HG03045 (cell line): Measurements from ENCODE around the gene CACNG3.
A peak's percentile ranks its signal among the peaks of the same experiment; 100 is the strongest.
"Not testable (repeated sequence)": the region's sequence is repeated elsewhere in the genome, so short reads cannot be mapped to it uniquely, and the experiment has no call there.

Source experiments
- ATAC-seq: cut with Tn5 transposase; IDR thresholded peaks from one replicate; pipeline ENCODE4 v1.9.1; 2021; ENCODE audit warnings: mild to moderate bottlenecking, moderate library complexity; ENCODE audit not compliant: unreplicated experiment

Gene CACNG3

DNA sequence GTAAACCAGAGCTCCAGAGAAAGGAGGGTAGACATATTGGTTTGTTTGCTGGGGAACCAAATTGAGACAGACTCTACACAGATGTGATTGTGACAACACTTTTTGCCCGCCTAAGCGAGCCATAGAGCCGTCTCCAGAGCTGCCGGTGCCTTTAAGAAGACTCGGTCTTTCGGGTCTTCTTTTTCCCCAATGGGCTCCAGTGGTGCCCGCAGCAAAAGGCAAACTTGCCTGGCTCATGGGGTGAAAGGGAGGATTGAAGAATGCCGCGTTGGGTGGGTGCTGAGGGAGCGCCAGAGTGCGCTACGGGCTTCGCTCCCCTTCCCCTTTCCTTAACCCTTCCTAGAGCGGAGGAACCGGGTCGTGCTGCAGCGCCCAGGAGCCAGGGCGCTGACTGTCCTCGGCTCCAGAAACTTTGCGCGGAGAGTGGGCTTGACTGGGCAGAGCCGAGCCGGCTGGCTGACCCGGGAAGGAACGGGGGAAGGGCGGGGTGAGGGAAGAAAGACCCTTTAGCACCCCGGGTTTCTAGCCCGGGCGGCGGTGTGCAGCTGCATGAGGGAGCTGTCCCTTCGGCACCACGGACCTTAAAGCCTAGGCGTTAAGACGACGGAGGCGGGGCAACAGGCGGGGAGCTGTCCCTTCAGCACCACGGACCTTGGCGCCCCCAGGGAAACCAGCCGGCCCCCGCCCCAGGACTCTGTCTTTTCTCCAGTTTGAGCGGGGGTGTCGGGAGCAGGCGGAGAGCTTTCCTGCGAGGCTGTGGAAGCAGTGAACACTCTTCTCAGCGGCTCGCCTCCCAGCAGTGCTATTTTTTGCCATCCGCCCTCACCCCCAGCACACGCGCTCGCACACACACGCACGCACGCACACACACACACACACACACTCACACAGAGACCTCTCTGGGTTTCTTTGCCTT, at the start of gene CACNG3:
CACNG3 (plus strand) TSS at position 880 of the 916 bp plus-strand sequence. CDS start 420 bp downstream, outside the sequence.
- ATAC-seq: no peak

DNA sequence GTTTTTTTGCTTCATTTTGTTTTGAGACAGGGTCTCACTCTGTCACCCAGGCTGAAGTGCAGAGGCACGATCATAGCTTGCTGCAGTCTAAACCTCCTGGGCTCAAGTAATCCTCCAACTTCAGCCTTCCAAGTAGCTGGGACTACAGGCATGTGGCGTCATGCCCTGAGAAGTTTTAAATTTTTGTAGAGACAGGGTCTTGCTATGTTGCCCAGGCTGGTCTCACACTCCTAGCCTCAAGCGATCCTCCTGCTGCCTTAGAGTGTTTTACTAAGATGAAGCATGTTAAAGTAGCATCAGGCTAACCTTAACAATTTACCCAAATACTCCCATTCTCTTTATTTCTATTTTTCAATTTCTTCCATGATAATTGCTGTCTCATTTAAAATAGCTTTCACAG, 49.2 kb upstream of the CACNG3 start:
- ATAC-seq: no peak

DNA sequence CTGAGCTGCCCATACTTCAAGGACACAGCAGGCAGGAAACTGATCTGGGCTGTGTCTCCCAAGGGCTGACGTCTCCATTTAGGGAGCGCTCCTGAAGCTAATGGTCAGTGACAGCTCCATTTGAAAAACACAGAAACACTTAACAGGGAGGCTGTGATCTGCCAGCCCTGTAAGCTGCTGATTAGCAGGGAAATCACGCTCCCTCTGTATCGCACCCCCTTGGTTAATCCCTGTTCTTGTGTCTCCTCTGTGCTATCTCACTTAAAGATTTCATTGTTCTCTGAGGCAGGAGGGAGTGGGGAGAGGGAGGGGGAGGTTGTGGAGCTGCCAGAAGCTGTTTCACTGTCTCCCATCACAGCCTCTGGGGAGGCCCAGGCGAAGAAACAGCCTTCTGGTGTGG, 47.4 kb upstream of the CACNG3 start:
- no peak for ATAC-seq

DNA sequence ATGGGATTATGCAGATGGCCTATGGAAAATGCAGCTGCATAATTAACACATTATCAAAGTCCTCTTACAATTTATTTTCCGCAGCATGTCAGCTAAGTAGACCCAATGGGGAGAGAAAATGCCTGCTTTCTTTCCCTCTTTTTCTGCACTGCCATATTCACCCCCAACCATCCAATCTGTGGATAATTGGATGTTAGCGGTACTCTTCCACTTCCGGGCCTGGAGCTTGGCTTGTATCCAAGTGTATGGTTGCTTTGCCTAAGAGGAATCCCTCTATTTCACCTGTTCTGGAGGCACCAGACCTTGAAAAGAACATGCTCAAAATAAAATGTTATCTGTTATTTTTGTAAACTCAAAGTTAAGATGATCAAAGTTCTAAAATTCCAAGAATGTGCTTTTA, 41.1 kb upstream of the CACNG3 start:
- ATAC-seq: no peak

DNA sequence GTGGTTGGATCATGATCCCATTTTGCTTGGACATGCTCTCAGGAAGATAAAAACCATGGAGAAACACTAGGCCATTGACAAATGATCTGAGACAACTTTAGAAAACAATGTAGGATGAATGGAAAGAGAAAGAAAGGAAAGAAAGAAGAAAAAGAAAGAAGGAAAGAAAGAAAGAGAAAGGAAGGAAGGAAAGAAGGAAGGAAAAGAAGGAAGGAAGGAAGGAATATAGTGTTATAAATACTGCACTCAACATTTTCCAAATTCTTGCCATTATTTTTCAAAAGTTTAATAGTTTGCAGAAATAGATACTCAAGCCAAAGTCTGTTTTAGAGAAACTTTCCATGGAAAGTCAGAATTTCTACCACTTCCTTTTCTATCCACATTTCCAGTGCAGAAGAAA, 39.2 kb upstream of the CACNG3 start:
- no peak for ATAC-seq

DNA sequence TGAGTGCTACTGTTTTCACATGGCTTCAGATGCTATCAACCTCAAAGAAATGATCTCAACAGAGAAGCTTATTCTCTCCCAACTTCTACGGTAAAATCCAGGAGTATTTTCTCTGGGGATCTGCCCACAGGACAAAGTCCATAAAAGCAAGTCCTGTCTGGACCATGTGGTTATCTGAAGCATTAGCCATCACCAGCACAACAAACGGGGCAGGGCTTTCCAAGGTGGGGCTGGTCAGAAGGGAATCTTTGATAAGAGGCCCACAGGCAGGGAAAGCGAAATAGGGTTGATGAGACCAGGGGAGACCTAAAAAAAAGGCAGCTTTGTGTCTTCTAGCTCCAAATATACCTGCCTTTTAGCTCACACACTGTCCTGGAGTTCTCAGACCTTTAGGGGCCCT, 38.7 kb upstream of the CACNG3 start:
- ATAC-seq: no peak

DNA sequence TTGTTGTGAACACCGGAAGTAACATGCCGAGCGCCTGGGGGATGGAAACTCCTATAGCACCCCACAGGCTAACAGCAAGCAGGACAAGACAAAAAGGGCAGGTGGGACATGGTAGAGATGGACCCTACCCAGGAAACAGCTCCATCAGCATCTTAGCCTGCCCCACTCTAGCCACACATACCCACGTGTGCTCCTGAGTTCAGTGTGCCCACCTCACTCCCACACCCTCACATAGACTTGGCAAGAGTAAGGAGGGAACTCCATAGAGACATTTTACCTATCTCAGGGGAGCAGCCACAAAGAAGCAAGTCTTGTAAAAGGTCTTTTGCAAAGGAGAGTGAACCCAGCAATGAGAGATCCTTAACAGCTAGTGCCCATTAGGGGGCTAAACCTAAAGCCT, 37.8 kb upstream of the CACNG3 start:
- no peak for ATAC-seq

DNA sequence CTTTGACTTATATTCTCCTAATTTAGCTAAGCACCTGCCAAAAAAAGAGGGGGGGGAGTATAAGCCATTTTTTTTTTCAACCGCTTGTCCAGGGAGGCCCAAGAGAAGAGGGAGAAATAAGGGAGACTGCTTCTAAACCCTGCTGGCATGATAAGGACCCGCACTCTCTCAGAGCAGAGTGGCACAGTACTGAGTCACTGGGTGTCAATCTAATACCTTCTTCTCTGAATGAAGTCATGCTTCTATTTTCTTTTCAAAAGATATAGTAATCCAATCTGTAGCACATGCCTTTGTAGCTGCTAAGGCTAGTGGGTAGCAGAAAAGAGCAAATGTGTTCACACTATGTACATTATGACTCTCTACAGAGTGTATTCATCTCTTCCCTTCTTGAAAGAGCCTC, 34.9 kb upstream of the CACNG3 start:
- no peak for ATAC-seq

DNA sequence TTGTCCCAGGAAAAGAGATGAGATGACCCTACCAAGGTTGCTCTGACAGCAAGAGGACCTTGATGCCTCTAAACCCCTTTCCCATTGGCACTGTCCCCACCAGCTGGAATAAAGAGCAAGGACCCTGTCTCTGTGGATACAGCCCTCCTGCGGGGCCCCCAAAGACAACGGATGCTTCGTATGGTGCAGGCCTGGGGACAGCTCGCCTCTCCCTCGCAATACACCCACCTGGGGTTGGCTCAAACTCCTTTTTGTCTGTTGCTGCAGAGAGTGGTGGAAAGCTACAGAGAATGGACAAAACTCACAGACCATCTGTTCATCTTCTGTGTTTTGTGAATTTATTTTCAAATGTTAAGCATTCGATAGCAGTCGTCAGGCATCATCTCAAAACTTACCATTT, 27.6 kb upstream of the CACNG3 start:
- ATAC-seq: no peak

DNA sequence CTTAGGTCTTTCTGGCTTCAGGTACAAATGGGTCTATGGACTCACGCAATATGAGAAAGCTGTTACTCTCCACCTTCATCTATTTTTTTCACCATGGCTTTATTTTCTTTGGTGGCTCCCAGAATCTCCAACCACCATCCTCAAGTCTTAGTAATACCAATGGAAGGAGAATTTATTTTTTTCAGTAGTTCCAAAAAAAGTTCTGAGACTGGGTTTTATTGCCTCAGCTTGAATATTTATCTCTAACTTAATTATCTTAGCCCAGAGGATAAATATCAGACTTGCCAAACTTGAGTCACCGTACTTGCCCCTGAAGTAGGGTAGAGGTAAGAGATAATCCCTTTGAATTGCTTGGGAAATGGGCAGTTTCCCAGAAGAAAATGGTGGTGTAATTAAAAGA, 23.2 kb upstream of the CACNG3 start:
- no peak for ATAC-seq

DNA sequence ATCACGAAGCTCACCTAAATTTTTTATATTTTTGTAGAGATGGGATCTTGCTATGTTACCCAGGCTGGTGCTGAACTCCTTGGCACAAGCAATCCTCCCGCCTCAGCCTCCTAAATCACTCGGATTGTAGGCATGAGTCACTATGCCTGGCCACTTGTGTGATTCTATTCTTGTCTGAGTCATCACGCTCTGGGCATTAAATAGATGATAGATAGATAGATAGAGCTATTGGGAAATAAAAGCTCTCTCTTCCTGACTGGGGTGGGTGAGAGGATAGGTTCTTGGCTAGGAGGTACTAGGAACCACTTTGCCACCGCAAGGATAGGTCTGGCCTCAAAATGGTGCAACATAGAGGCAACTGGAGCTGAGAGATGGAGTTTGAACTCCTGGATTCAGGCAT, 21.4 kb upstream of the CACNG3 start:
- ATAC-seq: no peak

DNA sequence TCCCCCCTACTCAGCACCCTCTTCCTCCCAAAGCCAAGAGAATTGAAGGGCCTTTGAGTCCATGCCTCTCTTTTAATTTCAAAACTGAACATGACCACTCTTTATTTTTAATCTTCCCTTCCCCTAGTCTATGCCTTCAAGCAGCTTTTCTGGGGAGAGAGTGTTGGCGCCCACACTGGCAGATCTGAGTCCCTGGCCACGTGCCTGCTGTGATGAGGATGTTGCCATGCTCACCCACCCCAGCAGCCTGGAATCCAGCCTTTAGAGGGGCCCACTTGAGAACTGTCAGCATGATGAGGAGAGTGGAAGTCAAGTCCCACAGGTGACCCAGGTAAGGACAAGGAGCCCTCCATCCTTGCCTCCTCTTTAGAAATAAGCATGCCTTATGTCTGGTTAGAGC, 20.3 kb upstream of the CACNG3 start:
- ATAC-seq: no peak

DNA sequence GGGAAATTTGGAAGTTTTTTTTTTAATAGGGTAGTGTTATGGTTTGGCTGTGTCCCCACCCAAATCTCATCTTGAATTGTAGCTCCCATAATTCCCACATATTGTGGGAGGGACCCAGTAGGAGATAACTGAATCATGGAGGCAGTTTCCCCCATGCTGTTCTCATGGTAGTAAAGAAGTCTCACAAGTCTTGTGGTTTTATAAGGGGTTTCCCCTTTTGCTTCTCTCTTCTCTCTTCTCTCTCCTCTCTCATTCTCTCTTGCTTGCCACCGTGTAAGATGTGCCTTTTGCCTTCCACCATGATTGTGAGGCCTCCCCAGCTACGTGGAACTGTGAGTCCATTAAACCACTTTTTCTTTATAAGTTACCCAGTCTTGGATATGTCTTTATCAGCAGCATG, 17.3 kb upstream of the CACNG3 start:
- not testable (repeated sequence) for ATAC-seq

DNA sequence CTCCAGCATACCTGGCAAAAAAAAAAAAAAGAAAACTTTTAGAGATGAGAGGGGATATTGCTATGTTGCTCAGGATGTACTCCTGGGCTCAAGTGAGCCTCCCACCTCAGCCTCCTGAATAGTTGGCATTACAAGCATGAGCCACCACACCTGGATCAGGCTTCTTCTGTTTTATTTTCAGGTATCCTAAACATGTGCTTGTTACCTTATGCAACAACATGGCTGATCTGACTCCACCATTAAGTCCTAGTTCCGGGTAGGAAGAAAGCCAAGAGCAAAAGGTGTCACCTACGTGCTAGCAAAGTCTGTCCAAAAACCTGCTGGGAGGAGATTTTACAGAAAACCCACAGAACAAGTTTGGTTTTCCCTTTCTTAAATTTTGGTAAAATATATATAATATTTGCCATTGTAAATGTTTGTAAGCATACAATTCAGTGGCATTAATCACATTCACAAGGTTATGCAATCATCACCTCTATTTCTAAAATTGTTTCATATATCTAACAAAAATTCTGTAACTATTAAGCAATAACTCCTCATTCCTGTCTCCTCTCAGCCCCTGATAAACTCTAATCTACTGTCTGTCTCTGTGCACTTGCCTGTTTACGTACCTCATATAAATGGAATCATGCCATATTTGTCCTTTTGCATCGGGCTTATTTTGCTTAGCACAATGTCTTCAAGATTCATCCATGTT, 9.1 kb upstream of the CACNG3 start:
- ATAC-seq: no peak

DNA sequence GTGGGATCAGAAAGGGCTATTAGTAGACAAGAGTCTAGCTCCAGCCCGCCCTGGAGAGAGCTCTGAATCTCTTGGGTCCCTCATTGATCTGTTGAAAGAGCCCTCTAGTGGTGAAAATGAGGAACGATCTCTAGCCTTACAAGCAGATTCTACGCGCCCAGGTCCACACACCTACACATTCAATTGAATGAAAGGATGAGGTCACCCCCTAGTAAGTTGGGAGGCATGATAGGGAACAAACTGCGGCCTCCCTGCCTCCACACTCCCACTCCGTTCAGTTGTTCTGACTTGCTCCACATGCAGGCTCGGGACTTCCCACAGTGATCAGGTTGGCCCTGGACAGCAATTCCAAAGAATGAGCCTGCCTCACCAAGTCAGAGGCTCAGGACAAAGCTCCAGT, 2.9 kb upstream of the CACNG3 start:
- ATAC-seq: peak; percentile 55

DNA sequence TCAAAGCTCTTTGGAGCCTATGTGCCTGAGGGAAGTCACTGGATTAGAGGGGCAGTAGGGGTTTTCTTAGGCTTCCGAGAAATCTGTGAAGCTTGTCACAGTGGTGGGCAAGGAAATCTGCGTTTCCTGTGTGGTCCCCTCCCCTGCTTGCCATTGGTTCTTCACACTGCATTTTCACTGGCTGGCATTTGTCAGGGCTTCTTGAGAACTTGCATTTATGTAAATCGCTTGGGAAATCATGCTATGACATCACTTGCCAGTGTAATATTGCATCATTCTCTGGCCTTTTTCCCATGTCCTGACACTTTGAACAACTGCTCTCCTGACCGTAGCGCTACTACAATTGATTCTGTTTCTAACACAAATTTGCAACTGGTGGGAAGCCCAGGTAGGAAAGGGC, 1.8 kb downstream of the CACNG3 start:
- no peak for ATAC-seq

DNA sequence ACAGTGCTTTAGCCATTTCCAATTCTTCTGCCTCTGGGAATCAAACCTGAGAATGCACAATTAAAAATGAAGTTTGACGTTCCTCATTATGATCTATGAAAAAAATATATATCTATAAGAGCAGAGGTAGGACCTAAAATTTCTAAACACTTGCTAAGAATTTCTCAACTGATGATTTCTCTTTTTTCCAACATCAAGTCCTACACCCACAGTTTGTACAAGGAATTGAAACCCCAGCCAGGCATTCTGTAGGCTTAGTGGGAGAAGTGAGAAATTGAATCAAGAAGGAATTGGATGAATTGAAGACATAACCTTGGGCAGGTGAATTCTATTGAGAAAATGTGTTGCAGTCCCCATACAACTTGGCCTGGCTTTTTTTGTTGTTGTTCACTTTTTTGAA, 2.7 kb downstream of the CACNG3 start:
- no peak for ATAC-seq

DNA sequence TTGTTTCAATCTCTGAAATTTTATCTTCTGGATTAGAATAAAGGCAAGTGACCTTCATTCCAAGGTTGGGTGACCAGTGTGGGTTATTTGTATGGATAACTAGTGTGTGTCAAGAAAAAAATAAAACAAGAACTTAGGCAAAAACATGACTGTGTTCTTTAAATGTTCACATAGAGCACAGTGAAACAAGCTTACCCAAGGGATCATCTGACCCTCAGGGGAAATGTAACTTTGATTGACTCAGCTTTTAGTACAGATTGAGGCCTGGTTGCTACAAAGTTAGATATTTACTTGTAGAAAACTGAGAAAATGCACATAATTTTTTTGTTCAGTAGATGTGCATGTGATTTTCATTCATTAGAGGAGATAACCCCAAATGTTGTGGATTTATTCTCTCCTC, 6.7 kb downstream of the CACNG3 start:
- no peak for ATAC-seq

DNA sequence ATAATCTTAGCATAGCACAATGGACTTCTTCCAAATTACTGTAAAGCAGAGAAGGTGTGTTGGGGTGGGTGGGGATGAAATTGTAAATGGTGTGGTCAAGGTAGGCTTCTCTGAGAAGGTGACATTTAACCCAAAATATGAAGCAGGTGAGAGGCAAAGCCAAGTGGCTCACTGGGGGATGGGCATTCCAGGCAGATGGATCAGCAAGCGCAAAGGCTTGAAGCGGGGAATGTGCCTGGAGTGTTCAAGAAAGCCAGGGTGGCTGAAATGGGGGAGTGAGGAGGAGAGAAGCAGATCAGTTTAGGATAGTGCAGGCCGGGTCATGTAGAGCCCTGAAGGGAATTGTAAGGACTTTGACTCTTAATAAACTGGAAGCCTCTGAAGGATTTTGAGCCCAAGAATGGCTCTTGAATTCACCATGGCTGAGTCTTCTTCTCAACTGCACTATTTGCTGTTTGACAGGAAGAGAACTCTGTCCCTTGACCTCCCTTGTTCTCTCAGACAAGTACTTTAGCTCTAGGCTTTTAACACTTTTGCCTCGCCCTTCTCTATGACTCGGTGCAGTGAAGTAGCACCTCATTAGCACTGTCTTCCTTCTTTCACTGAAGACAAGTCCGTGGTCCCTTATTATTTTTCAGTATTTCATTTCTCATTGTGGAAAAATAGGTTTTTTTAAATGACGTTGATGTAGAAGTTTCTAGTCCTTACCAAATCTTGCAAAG, 14.7 kb downstream of the CACNG3 start:
- no peak for ATAC-seq

DNA sequence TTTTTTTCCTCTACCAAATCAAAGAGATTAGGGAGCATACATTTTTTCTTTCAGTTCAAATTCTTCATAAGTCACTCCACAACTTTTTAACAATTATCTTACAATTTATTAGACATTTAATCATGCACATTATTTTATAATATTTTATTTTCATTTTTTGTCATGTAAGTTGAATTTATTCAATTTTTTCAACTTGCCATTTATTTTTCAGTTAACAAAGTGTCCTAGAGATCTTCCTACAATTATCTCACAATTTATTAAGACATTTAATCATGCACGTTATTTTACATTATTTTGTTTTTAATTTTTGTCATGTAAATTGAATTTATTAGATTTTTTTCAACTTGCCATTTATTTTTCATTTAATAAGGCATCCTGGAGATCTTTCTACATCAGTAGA, 16.2 kb downstream of the CACNG3 start:
- ATAC-seq: no peak

DNA sequence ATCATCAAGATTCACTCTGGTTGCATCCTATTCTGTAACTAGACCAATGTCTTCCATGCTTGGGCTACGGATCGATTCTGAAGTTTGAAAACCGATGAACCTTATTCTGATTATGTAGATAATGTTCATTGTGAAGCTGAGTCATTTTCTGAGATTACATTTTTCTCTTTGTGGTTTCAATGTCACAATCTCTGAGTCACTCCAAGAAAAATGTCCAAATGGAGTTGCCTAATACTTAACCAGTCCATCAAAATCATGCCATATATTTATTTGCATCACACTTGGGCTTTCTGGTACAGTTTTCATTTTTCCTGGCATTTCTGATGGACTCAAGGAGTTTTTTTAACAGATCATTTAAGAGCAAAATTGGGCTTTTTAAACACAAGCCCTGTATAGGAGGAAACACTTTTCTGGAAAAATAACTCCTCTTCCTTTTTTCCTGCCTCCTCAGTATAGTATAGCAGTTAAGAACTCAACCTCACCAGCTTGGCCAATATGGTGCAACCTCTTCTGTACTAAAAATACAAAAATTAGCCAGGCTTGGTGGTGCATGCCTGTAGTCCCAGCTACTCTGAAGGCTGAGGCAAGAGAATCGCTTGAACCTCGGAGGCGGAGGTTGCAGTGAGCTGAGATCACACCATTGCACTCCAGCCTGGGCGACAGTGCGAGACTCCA, 17.5 kb downstream of the CACNG3 start:
- no peak for ATAC-seq
